HG02973 (cell line): ENCODE data around the gene ENGASE.

Experiments
- ATAC-seq: cut with Tn5 transposase; IDR thresholded peaks from one replicate; pipeline ENCODE4 v1.9.1; 2021; ENCODE audit warnings: moderate library complexity; ENCODE audit not compliant: unreplicated experiment

ENGASE gene

DNA sequence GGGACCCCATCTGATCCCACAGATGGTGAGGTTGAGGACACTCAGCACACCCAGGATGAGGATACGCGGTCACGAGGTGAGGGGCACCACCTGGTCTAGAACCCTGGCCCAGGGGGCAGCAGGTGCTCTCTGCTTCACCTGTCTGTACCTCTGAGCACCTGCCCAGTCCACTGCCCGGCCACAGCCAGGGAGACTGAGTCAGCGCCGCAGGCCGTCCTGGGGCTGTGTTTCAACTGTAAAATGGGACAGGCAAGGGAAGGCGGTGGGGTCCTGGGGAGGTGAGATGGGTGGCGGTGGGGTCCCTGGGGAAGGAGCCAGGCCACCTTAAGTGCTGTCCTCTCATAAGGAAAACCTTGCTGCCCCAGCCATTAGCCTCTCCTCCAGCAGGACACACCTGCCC lies 60.4 kb downstream of the ENGASE start:
- ATAC-seq = no peak

DNA sequence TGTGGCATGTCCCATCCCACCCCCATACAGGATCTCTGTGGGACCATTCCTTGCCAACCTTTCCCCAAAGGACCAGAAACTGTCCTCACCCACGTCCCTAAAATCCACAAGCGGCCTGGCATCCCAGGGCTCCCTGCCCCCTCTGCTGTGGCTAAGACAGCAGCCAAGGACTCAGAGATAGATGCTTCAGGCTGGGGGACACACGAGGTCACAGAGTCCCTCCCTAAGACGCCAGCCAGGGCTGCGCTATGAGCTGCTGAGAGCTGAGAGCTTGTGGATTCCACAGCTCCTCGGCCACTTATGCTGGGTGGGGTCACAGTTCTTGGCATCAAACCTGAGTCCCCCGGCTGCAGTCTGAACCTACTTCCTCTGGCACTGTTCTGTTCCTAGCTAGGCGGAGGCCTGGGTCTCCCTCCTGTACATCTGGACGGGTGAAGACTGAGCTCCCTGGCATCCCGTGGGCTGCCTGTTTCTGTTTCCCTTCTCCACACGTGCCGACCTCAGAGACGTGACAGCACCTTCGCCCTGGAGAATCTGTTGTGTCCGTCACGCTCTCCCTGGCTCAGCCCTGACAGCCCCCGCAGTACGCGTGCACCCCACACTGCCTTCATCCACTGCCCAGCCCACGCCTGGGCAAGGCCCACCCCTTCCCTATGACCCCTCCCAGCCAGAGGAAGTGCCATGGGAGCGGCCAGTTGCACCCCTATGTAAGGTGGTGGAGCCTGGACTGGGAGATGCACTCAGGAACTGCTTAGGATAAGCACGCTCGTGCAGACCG lies 61.2 kb downstream of the ENGASE start:
- ATAC-seq = no peak
